Omental fat pad (tissue), 4 donors: ENCODE data around the gene PRDX6. TPM values are rescaled to one million over a fixed set of nuclear protein-coding genes. Genes with fewer than 3 reads are reported as not detected.
"Not testable (repeated sequence)": the region's sequence is repeated elsewhere in the genome, so short reads cannot be mapped to it uniquely, and the experiment has no call there.

Experiments
- ATAC-seq: fragments of 150-250 bp; one replicate; pipeline ENCODE4 v1.9.1; 2016; ENCODE audit warnings: mild to moderate bottlenecking, moderate library complexity; ENCODE audit not compliant: low FRiP score
- DNase-seq: peaks from one replicate; pipeline ENCODE4 v3.0.0-alpha.2; 2019; ENCODE audit warnings: low spot score
- total RNA-seq, 4 donors: library from RNA; depleted of rRNA; stranded (reverse); fragments of >200 nt; gene quantifications; one replicate each; pipeline ENCODE4 v1.1.0, GENCODE V29; 2016
- TF ChIP-seq, protein P1 (sequence below), 3 donors: fragments of 450-650 bp; IDR thresholded peaks; one replicate each; pipeline ENCODE4 v1.5.1; 2016 to 2017; ENCODE audit warnings: antibody characterized with exemption in 3 of 3, mild to moderate bottlenecking in 3 of 3, moderate library complexity in 2 of 3

The PRDX6 gene
- total RNA-seq, 4 donors from 2014 or later, result 455 to 981 (median 633) TPM

DNA sequence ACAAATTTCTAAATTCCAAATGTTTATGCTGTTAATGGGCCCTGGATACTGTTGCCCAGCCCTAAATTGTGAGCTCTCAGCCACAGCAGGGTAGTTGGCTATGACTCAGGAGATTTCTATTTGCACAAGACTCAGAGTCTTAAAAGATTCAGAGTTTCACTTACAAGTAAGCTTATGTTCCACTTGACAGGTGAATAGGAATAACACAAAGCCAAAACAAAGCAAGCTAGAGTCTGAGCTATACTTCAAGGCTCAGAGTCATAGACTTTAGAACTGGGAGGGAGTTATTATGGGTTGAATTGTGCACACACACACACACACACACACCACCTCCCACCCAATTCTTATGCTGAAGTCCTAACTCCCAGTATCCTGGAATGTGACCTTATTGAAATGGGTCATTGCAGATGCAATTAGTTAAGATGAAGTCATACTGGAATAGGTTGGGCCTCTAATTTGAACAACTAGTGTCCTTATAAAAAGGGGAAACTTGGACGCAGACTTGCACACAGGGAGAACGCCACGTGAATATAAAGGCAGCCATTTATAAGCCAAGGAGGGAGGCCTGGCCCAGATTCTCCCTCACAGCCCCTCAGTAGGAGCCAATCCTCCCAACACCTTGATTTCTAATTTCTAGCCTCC, 30.2 kb downstream of the PRDX6 start:
- TF ChIP-seq, protein P1, sequence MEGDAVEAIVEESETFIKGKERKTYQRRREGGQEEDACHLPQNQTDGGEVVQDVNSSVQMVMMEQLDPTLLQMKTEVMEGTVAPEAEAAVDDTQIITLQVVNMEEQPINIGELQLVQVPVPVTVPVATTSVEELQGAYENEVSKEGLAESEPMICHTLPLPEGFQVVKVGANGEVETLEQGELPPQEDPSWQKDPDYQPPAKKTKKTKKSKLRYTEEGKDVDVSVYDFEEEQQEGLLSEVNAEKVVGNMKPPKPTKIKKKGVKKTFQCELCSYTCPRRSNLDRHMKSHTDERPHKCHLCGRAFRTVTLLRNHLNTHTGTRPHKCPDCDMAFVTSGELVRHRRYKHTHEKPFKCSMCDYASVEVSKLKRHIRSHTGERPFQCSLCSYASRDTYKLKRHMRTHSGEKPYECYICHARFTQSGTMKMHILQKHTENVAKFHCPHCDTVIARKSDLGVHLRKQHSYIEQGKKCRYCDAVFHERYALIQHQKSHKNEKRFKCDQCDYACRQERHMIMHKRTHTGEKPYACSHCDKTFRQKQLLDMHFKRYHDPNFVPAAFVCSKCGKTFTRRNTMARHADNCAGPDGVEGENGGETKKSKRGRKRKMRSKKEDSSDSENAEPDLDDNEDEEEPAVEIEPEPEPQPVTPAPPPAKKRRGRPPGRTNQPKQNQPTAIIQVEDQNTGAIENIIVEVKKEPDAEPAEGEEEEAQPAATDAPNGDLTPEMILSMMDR (IDR thresholded peaks at IDR 0.05), result no peak
- no peak for DNase-seq
- peak; percentile 66 for ATAC-seq

- no peak for ATAC-seq
- TF ChIP-seq, protein P1 (IDR thresholded peaks at IDR 0.05), result no peak
- no peak for DNase-seq
These were observed 30.7 kb downstream of the PRDX6 start for GRCh38 chr1:173507847-173508209.

DNA sequence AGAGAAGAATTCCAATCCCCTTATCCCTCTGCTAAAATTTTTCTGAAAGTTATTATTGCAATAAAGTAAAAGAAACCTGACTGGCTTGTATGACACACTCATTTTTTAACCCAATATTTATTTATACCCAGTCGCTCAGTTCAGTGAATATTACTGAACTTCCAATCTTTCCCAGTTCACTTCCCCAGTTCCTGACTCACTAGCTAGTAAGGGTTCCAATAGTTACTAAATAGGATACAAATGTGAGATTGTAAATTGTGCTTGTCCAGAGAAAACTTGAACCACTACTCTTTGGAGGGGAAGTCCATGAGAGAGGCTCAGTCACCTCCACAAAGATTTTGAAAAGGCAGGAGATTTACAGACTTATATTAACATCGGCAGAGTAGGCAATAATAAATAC, 31.4 kb downstream of the PRDX6 start:
- ATAC-seq, result no peak
- DNase-seq, result no peak
- TF ChIP-seq, protein P1 (IDR thresholded peaks at IDR 0.05), result no peak

- DNase-seq, result no peak
These were observed 32.7 kb downstream of the PRDX6 start for GRCh38 chr1:173509797-173510196.

DNA sequence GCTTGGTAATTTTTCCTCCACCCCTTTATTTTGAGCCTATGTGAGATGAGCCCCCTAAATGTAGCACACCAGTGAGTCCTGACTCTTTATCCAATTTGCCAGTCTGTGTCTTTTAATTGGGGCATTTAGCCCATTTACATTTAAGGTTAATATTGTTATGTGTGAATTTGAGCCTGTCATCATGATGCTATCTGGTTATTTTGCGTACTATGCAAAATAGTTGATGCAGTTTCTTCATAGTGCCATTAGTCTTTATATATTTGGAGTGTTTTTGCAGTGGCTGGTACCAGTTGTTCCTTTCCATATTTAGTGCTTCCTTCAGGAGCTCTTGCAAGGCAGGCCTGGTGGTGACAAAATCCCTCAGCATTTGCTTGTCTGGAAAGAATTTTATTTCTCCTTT, 37.4 kb downstream of the PRDX6 start:
- not testable (repeated sequence) for ATAC-seq, DNase-seq

More at GRCh38 chr1:173509797-173510196, 32.7 kb downstream of the PRDX6 start:
- ATAC-seq, result no peak
- TF ChIP-seq, protein P1 (IDR thresholded peaks at IDR 0.05), result no peak

- DNase-seq, result no peak
- TF ChIP-seq, protein P1 (IDR thresholded peaks at IDR 0.05), result no peak
- ATAC-seq, result no peak
These were observed 43.7 kb downstream of the PRDX6 start for GRCh38 chr1:173520799-173521198.

GRCh38 chr1:173523329-173523728, 46.2 kb downstream of the PRDX6 start:
- TF ChIP-seq, protein P1 (IDR thresholded peaks at IDR 0.05), result no peak
- no peak for DNase-seq
- ATAC-seq, result no peak
